Ectodermal cell (in vitro differentiated cells): ENCODE data around the gene GARIN5B.

ENCODE experiments used
- H3K27ac ChIP-seq: 2 replicates; pipeline ENCODE4 v1.7.0; 2013; ENCODE audit warnings: mild to moderate bottlenecking, low read depth, low read length; ENCODE audit not compliant: insufficient read depth, poor library complexity, severe bottlenecking
- H3K27me3 ChIP-seq: 2 replicates; pipeline ENCODE4 v1.7.0; 2013; ENCODE audit warnings: mild to moderate bottlenecking, low read length; ENCODE audit not compliant: insufficient read depth, control insufficient read depth, poor library complexity, severe bottlenecking
- H3K36me3 ChIP-seq: one replicate; pipeline ENCODE4 v1.7.0; 2013; ENCODE audit warnings: low read length; ENCODE audit not compliant: control insufficient read depth, insufficient read depth
- H3K4me1 ChIP-seq: one replicate; pipeline ENCODE4 v1.7.0; 2013; ENCODE audit warnings: low read length; ENCODE audit not compliant: control insufficient read depth, insufficient read depth
- H3K4me3 ChIP-seq: 2 replicates; pipeline ENCODE4 v1.7.0; 2013; ENCODE audit warnings: low read depth, low read length, control low read depth; ENCODE audit not compliant: insufficient read depth
- H3K9me3 ChIP-seq: 2 replicates; pipeline ENCODE4 v1.7.0; 2013; ENCODE audit warnings: mild to moderate bottlenecking, low read length, moderate library complexity; ENCODE audit not compliant: control insufficient read depth
- WGBS, 2 experiments: methylation state at CpG; one replicate each; pipeline ENCODE4 v1.1.7; 2013; ENCODE audit warnings: missing lambda C conversion rate in 2 of 2; 5-methylcytosine and 5-hydroxymethylcytosine counted together

Gene GARIN5B

DNA sequence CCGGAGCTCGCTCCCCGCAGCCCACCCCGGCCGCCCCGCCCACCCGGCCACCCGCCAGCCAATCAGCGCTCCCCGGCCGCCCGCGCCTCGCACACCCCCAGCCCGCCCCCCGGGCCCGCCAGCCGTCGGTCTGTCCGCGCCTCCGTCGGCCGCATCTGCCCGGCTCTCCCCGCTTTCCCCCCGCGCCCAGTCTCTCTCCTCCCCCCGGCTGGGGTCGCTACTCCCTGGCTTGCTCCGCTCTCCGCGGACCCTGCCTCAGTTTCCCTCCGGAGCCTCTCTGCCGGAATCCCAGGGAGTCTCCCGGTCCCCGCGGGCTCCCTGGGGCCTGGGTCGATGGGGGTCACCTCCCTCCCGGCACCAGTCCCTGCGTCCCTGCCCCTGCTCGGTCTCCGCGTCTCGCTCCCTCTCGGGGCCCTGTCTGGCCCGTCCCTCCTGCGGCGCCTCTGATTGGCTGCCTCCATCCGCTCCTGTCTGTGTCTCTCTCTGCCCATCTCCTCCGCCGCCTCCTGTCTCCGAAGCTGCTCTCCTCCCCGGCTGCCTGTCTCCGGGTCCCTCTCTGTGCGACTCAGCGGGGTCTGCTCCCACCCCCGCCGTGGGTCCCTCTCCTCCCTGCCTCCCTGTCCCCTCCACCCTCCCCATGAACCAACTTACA lies 6.7 kb upstream of the GARIN5B start:
- 0 to 1% methylated on average over 59 of the region's 59 CpGs for WGBS, 2 experiments
- Histone ChIP-seq H3K27ac (no peak overlapping the region), H3K27me3 (peaks cover 71% of the 10 kb centered on the region)

DNA sequence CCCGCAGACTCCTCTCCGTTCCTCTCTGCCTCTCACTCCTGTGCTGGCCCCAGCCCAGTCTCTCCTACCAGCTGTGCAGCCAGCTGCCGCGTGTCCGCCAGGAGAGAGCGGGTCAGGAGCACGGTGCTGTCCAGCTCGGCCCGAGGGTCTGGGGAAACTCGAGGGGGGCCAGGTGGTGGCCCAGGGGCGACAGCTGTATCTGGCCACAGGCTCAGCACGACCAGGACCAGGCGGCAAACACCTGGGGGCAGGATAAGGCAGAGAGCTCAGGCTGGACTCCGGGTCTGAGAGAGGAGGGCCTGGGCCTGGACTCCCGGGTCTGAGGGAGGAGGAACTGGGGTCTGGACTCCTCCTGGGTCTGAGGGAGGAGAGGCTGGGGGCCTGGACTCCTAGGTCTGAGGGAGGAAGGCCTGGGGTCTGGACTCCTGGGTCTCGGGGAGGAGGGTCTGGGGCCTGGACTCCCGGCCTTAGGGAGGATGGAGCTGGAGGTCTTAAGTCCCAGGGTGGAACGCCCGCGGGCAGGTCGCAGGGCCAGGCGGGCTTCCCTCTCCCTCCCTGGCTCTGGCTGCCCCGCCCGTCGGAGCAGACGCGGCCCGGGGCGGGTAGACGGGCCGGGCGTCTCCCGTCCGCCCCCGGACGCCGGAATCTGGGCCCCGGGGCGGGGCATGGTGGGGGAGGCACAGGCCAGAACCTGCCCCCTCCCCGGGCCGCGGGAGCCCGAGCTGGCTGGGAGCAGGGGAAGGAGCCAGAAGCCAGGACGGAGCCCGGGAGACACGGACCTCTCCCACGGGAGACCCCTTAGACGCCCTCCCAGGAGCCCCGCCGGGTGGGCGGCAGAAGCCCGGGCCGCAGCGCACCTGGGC lies 5.9 kb upstream of the GARIN5B start:
- H3K27me3 ChIP-seq = peaks cover 62% of the 10 kb centered on the region

More for the DNA sequence above, 6.7 kb upstream of the GARIN5B start:
- H3K4me3 ChIP-seq = peak overlapping the region; percentile 35
- H3K4me1 ChIP-seq = peaks cover 16% of the 10 kb centered on the region
- H3K9me3 ChIP-seq = no peaks in the 10 kb centered on the region
- no peaks in the 10 kb centered on the region for H3K36me3 ChIP-seq

DNA sequence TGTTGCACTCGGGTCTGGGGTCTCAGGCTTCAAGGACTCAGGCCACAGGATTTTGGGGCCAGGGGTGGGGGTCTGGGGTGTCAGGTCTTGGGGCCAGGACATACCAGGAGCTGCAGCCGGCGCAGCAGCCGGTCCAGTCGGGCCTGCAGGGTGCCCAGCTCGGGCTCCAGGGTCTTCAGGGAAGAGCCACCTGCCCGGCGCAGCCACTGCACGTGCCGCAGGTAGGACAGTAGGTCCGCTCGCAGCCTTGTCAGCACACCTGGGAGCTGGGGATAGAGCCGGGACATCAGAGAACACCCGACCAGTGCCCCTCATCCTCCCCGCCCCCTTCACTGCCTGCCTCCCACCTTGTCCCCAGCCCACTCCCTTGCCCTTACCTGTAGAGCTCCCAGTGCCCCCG lies 5.0 kb upstream of the GARIN5B start:
- H3K27me3 ChIP-seq = peaks cover 54% of the 10 kb centered on the region
- H3K4me1 ChIP-seq = peaks cover 1% of the 10 kb centered on the region
- no peak overlapping the region for H3K27ac ChIP-seq
- no peak overlapping the region for H3K4me3 ChIP-seq
- no peaks in the 10 kb centered on the region for H3K36me3 ChIP-seq
- WGBS, 2 experiments = 91% methylated on average over 16 of the region's 16 CpGs
- no peaks in the 10 kb centered on the region for H3K9me3 ChIP-seq

More for the DNA sequence above, 5.9 kb upstream of the GARIN5B start:
- 14% methylated on average over 54 of the region's 54 CpGs for WGBS, 2 experiments
- Histone ChIP-seq H3K4me1 (peaks cover 8% of the 10 kb centered on the region), H3K4me3 (no peak overlapping the region), H3K9me3 (no peaks in the 10 kb centered on the region), H3K27ac (no peak overlapping the region), H3K36me3 (no peaks in the 10 kb centered on the region)

DNA sequence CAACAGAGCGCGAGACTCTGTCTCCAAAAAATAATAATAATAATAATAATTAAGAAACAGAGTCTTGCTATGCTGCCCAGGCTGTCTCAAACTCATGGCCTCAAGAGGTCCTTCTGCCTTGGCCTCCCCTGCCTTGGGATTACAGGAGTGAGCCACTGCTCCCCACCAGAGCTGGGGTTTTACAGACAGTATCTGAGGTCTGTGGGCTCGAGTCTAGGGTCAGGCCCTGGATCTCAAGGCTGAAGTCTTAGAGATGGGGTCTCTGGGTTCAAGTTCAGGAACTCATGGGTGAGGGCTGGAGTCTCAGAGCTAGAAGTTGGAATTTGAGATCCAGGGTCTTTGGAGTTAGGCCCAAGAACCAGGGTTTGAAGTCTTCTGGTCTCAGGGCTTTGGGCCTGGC lies 3.7 kb upstream of the GARIN5B start:
- peaks cover 41% of the 10 kb centered on the region for H3K27me3 ChIP-seq
- H3K4me3 ChIP-seq = no peak overlapping the region
- H3K27ac ChIP-seq = no peak overlapping the region
- no peaks in the 10 kb centered on the region for H3K36me3 ChIP-seq
- 84 to 93% methylated on average over 1 to 3 of the region's 3 CpGs for WGBS, 2 experiments
- no peaks in the 10 kb centered on the region for H3K9me3 ChIP-seq
- H3K4me1 ChIP-seq = peaks cover 6% of the 10 kb centered on the region

DNA sequence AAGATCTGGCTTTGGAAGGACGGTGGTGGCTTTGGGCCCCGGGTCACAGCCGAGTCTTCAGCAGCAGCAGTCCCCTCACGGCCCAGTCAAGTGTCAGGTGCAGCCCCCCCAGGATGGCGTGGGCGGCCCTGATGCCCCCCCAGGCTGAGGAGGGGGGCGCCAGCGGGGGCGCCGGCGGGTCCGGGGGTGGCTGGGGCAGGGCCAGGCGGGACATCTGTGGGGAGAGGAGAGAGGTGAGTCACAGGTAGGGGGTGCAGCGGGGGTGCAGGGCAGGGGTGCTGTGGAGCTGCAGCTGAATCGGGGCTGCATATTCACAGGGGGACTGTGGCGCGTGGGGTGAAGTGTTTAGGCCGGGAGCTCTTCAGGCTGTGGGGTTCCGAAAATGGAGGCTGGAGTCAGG lies 2.9 kb upstream of the GARIN5B start:
- Histone ChIP-seq H3K27me3 (peaks cover 33% of the 10 kb centered on the region), H3K36me3 (no peaks in the 10 kb centered on the region), H3K27ac (no peak overlapping the region), H3K4me1 (peaks cover 6% of the 10 kb centered on the region), H3K9me3 (no peaks in the 10 kb centered on the region), H3K4me3 (no peak overlapping the region)
- 90% methylated on average over 19 of the region's 19 CpGs for WGBS, 2 experiments

DNA sequence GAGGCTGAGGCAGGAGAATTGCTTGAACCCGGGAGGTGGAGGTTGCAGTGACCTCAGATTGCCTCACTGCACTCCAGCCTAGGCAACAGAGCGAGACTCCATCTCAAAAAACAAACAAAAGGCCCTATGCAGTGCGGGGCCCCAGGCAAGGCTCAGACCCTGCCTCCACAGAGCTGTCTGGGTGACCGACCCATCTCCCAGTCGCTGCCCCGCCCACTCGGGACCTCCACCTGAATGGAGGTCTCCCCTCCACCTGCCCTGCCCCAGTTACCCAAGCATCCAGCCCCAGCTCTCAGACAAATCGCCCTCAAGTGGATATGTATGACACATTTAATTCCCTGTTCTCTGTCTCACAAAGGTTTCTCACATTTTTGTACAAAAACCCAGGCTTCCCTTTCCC lies 2.2 kb upstream of the GARIN5B start:
- WGBS, 2 experiments = 79 to 80% methylated on average over 8 of the region's 8 CpGs

DNA sequence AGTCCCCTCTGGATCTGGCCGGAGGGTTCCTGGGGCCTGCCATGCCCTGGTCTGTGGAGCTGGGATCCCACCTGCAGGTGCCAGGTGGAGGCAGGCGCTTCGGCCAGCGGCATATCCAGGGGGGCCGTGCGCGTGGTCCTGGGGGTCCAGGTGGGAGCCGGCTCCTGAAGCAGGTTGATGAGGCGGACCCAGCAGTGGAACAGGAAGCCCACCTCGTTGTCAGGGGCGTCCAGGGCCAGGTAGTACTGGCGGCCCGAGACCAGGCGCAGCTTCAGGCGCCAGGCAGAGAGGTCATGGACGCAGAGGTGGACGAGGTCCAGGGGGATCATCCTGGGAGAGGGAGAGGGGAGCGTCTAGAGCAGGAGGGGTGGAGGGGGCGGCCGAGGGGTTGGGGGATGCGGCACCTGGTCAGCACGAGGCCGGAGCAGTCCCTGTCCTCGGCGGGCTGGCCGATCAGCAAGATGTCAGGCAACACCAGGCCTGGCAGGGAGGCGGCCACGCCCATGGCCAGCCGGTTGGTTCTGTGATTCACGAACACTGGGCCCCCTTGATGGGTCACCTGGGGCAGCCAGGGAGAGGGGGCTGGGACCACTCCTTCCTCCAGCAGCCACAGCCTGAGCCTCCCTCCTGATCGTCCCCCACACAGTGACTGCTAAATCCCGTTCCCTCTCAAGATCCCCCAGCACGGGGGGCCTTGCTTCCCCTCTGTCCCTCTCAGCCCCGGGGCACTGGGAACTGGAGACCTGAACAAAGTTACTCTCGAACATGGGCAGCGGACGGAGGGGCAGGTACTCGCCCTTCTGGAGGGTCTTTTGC lies 678 bp downstream of the GARIN5B start:
- Histone ChIP-seq H3K27me3 (peaks cover 2% of the 10 kb centered on the region), H3K9me3 (no peaks in the 10 kb centered on the region), H3K4me1 (peaks cover 6% of the 10 kb centered on the region), H3K27ac (no peak overlapping the region), H3K4me3 (no peak overlapping the region), H3K36me3 (no peaks in the 10 kb centered on the region)
- WGBS, 2 experiments = 78 to 79% methylated on average over 38 of the region's 38 CpGs

More for the DNA sequence above, 2.2 kb upstream of the GARIN5B start:
- Histone ChIP-seq H3K27ac (no peak overlapping the region), H3K4me3 (no peak overlapping the region), H3K36me3 (no peaks in the 10 kb centered on the region), H3K9me3 (no peaks in the 10 kb centered on the region), H3K4me1 (peaks cover 6% of the 10 kb centered on the region), H3K27me3 (peaks cover 26% of the 10 kb centered on the region)

DNA sequence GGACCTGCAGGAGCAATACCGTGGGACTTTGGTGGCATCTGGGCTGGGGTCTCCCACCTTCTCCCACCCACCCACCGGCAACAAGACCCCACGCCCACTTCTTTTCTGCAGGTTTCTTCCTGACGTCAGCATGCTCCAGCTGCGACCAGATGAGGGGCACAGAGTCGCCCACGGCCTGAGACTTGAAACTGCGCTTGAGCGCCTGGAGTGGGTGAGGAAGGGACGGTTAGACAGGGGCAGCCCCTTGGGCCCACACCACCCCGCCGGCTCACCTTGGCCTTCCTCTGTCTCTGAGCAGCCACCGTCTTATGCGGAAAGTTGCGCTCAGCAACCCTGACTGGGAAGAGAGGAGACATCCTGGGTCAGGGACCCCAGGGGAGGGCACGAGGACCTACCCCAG lies 2.2 kb downstream of the GARIN5B start:
- H3K36me3 ChIP-seq = no peaks in the 10 kb centered on the region
- 85 to 87% methylated on average over 16 of the region's 16 CpGs for WGBS, 2 experiments
- H3K4me1 ChIP-seq = peaks cover 6% of the 10 kb centered on the region
- H3K4me3 ChIP-seq = no peak overlapping the region
- H3K27ac ChIP-seq = no peak overlapping the region
- no peaks in the 10 kb centered on the region for H3K9me3 ChIP-seq
- peaks cover 17% of the 10 kb centered on the region for H3K27me3 ChIP-seq

DNA sequence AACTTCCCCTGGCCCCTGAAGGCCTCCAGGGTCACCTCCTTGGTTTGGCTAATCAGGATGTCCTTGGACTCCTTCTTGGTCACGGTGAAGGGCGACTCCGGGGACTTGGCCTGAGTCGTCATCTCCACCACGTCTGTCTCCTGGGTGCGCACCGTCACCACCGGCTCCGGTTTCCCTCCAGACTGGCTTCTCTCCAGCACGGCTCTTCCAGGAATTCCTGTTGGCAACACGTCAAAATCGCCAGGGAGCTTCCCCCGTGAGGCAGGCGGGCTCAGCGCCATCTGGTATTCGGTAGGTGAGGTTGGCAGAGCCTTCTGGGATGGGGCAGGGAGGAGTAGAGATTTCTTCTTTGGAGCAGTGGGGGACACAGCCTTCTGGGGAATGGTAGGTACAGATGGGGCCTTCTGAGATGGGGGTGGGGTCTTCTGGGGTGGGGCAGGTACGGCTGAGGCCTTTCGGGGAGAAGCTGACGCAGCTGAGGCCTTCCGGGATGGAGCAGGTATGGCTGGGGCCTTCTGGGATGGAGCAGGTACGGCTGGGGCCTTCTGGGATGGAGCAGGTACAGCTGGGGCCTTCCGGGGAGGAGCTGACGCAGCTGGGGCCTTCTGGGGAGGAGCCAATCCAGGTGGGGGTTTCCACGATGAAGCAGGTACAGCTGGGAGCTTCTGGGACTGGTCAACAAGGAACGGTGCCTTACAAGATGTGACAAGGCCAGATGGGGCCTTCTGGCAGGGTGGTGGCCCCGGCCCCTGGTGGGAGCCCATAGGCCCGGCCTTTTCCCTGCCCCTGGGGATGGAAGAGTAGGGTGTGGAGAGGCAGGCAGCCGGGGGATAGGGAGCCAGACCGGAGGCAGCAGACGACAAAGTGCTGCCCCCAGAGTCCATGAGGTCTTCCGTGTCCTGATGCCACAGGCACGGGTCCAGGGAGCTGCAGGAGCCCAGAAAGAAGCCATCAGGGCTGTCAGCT lies 3.8 kb downstream of the GARIN5B start:
- Histone ChIP-seq H3K9me3 (no peaks in the 10 kb centered on the region), H3K4me1 (peaks cover 6% of the 10 kb centered on the region), H3K4me3 (no peak overlapping the region), H3K27ac (no peak overlapping the region), H3K36me3 (no peaks in the 10 kb centered on the region), H3K27me3 (peaks cover 32% of the 10 kb centered on the region)
- WGBS, 2 experiments = 89 to 91% methylated on average over 31 of the region's 32 CpGs
